Muscle of leg (tissue), 11 donors: Measurements from ENCODE around the gene GLCE. TPM values are rescaled to one million over a fixed set of nuclear protein-coding genes. Genes with fewer than 3 reads are reported as not detected.
"Not testable (repeated sequence)": the region's sequence is repeated elsewhere in the genome, so short reads cannot be mapped to it uniquely, and the experiment has no call there.

Source experiments
- DNase-seq: peaks from one replicate; pipeline ENCODE4 v3.0.0; 2013
- H3K27ac ChIP-seq: one replicate; pipeline ENCODE4 v1.5.1; 2013; ENCODE audit warnings: mild to moderate bottlenecking, low read length, control low read depth
- H3K27me3 ChIP-seq: one replicate; pipeline ENCODE4 v1.6.1; 2013; ENCODE audit warnings: low read length; ENCODE audit not compliant: control insufficient read depth, insufficient read depth
- H3K36me3 ChIP-seq: one replicate; pipeline ENCODE4 v1.6.1; 2013; ENCODE audit warnings: low read length; ENCODE audit not compliant: control insufficient read depth, insufficient read depth
- H3K4me1 ChIP-seq: one replicate; pipeline ENCODE4 v1.6.1; 2013; ENCODE audit warnings: low read length; ENCODE audit not compliant: control insufficient read depth, insufficient read depth
- H3K4me3 ChIP-seq: one replicate; pipeline ENCODE4 v1.5.1; 2013; ENCODE audit warnings: low read length, control low read depth
- H3K9me3 ChIP-seq: replicated peaks from 2 replicates; pipeline ENCODE4 v1.6.1; 2013; ENCODE audit warnings: low read depth, low read length; ENCODE audit not compliant: control insufficient read depth
- WGBS: methylation state at CpG from one replicate; pipeline ENCODE4 v1.1.5; 2013; ENCODE audit warnings: missing lambda C conversion rate; ENCODE audit not compliant: insufficient coverage; 5-methylcytosine and 5-hydroxymethylcytosine counted together
- polyA plus RNA-seq, 8 donors: library from polyadenylated mRNA; unstranded; fragments of 120-200 nt; gene quantifications; one replicate each; pipeline versions ENCODE4 v1.2.1 to v1.2.3, GENCODE V29; 2013; ENCODE audit warnings: inconsistent platforms in 1 of 8, low replicate concordance in 1 of 8; ENCODE audit not compliant: insufficient read length in 8 of 8, insufficient read depth in 1 of 8
- total RNA-seq: library from RNA; stranded (reverse); fragments of 120-200 nt; gene quantifications from one replicate; pipeline ENCODE4 v1.2.4, GENCODE V29; 2013

Gene GLCE
- total and polyA plus RNA-seq, 9 donors, result 27.4 to 50.1 (median 32.7) TPM

DNA sequence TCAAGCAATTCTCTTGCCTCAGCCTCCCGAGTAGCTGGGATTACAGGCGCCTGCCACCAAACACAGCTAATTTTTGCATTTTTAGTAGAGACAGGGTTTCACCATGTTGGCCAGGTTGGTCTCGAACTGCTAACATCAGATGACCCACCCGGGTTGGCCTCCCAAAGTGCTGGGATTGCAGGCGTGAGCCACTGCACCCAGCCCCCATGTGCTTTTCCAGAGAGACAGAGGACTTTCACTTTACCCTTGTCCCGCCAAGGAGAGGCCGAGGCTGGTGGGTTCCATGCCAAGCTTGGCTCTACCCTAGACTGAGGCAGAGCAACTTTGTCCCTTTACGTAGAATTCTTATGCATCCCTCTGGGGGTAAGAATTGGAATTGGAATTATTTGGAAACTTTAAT is 140.7 kb downstream of the GLCE start:
- not testable (repeated sequence) for H3K36me3 ChIP-seq, DNase-seq, H3K27ac ChIP-seq, H3K4me1 ChIP-seq, H3K4me3 ChIP-seq, H3K9me3 ChIP-seq
- 85% methylated on average over 4 of the region's 8 CpGs for WGBS
- H3K27me3 ChIP-seq, result peaks cover 50% of the 10 kb centered on the region

GRCh38 chr15:69302087-69302486 is 141.7 kb downstream of the GLCE start:
- no CpG with 5 or more reads among the region's 6 CpGs for WGBS

DNA sequence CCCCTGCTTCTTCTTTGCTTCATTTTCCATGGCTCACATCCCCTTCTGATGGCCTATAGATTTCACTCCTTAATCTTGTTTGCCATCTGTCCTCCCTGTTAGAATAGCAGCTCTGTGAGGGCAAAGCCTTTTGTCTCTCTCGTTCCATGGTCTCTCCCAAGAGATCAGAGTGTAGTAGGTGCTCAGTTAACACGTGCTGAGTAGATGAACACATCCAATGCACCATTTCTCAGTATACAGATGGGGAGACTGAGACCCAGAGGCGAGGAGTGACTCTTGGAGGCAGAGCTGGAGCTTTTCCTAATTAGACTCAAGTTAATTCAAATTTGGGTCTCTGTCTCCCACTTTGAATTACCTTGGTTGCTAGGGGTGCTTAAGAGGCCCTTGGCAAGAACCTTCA is 142.5 kb downstream of the GLCE start:
- Histone ChIP-seq H3K9me3 (no peaks in the 10 kb centered on the region), H3K36me3 (no peaks in the 10 kb centered on the region), H3K27ac (no peak overlapping the region), H3K27me3 (peaks cover 35% of the 10 kb centered on the region), H3K4me1 (peaks cover 7% of the 10 kb centered on the region), H3K4me3 (no peak overlapping the region)
- DNase-seq, result no peak
- WGBS, result no CpG with 5 or more reads among the region's 3 CpGs

More at GRCh38 chr15:69302087-69302486, 141.7 kb downstream of the GLCE start:
- H3K9me3 ChIP-seq, H3K4me3 ChIP-seq, H3K4me1 ChIP-seq, DNase-seq, H3K27ac ChIP-seq, H3K36me3 ChIP-seq: not testable (repeated sequence)
- H3K27me3 ChIP-seq, result peaks cover 43% of the 10 kb centered on the region

DNA sequence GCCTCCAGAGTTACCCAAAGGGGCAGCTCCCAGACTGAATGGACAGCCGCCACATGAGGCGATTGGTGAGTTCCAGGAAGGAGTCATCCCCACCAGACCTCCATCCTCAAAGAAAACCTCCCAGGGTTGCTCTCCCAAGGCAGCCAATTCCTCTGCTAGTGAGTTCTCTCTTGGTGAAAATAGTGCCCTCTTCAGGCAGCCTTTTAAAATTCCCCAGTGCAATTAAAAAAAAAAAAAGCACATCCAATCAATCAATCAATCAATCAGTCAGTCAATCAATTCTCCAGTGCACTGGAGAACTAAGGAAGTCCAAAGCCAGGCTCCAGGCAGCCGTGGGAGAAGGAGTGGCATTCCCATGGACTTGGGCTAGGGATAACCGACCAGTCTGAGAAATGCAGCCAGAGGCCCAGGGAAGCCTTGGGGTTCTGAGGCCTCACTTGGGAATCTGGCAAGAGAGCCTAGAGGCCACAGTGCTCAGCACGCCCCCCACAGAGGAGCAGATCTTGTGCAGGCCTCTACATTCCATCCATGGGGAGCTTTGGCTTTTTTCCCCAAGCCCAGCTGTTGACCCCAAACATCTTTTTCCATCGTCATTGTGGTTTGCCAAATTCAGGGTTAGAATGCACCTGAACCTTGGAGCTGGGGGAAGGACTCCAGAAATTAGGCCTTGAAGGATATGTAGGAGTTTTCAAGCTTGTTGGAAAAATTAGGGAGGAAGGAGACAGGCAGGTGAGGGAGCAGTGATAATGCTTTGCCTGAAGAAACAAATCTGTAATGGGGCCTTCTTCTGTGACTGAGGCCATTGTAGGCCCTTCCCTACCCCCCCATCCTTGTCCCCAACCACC is 143.1 kb downstream of the GLCE start:
- no peak overlapping the region for H3K27ac ChIP-seq
- 43% methylated on average over 3 of the region's 6 CpGs for WGBS

GRCh38 chr15:69304182-69304545 is 143.7 kb downstream of the GLCE start:
- H3K27me3 ChIP-seq, result peaks cover 27% of the 10 kb centered on the region
- no peaks in the 10 kb centered on the region for H3K36me3 ChIP-seq
- peaks cover 6% of the 10 kb centered on the region for H3K4me1 ChIP-seq
- H3K9me3 ChIP-seq, result no peaks in the 10 kb centered on the region
- no peak for DNase-seq
- 69% methylated on average over 4 of the region's 5 CpGs for WGBS
- no peak overlapping the region for H3K4me3 ChIP-seq
- H3K27ac ChIP-seq, result no peak overlapping the region

More for the DNA sequence above, 143.1 kb downstream of the GLCE start:
- Histone ChIP-seq H3K36me3 (no peaks in the 10 kb centered on the region), H3K4me1 (peaks cover 7% of the 10 kb centered on the region), H3K9me3 (no peaks in the 10 kb centered on the region), H3K4me3 (no peak overlapping the region), H3K27me3 (peaks cover 29% of the 10 kb centered on the region)
- no peak for DNase-seq

DNA sequence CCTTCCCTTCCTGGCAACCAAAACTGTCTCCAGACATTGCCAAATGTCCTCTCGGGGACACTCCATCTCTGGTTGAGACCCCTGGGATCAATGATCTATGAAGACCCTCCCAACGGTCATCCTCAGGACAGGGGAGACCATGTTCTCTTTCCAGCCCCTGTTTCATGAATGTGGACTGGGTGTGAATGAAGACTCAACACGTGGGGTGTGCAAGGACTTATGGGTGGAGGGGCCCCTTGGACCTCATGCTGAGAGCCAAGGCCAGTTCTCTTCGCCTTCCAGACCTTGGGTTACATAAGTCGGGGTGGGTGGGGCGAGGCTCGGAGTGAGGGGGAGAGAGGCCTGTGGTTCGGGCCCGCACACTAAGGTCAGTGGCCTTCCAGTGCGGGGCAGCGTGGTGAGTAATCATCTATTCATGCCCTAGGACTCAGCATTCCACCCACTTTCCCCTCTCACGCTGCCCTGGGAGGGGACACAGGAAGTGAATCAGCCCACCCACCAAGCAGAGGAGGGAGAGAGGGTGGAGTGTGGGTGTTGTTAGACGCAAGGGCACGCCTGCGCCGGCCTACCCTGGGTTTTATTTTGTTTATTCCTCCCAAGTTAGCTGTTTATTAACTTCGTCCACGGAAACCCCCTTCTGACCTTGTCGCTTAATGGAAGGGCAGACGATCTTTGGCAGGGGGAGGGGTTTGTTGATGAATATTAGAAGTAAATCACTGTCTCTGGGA is 144.9 kb downstream of the GLCE start:
- no peak for DNase-seq
- H3K9me3 ChIP-seq, result no peaks in the 10 kb centered on the region
- no peak overlapping the region for H3K4me3 ChIP-seq
- peaks cover 15% of the 10 kb centered on the region for H3K27me3 ChIP-seq
- no peaks in the 10 kb centered on the region for H3K4me1 ChIP-seq
- H3K36me3 ChIP-seq, result no peaks in the 10 kb centered on the region
- WGBS, result 43% methylated on average over 3 of the region's 20 CpGs
- H3K27ac ChIP-seq, result no peak overlapping the region

DNA sequence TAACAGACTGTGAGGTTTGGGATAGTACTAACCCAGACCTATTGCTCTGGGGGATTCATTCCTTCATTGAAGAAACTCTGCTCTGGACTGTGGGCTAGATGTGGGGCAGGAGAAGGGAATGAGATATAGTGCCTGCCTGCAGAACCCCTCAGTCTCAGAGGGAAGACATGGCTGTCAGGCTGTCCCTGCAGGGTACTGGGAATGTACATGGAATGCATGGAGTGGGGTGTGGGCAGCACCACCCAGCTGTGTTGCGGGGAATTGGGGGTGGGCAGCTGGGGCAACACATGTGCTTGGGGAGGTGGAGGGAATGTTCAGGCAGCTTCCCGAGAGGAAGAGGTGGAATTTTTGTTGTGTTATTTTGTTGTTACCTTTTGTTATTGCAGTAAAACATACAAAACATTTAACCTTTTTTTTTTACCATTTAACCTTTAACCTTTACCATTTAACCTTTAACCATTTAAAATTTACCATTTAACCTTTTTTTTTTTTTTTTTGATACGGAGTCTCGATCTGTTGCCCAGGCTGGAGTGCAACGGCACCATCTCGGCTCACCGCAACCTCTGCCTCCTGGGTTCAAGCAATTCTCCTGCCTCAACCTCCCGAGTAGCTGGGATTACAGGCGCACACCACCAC is 145.6 kb downstream of the GLCE start:
- H3K4me1 ChIP-seq, result no peaks in the 10 kb centered on the region
- WGBS, result no CpG with 5 or more reads among the region's 9 CpGs
- no peaks in the 10 kb centered on the region for H3K36me3 ChIP-seq
- H3K9me3 ChIP-seq, result no peaks in the 10 kb centered on the region
- no peak overlapping the region for H3K4me3 ChIP-seq
- peaks cover 12% of the 10 kb centered on the region for H3K27me3 ChIP-seq
- H3K27ac ChIP-seq, result no peak overlapping the region
- DNase-seq, result no peak

GRCh38 chr15:69307939-69308338 is 147.5 kb downstream of the GLCE start:
- no peaks in the 10 kb centered on the region for H3K36me3 ChIP-seq
- H3K4me3 ChIP-seq, result no peak overlapping the region
- no peak for DNase-seq
- H3K27ac ChIP-seq, result no peak overlapping the region
- 80% methylated on average over 2 of the region's 3 CpGs for WGBS
- peaks cover 4% of the 10 kb centered on the region for H3K27me3 ChIP-seq
- no peaks in the 10 kb centered on the region for H3K4me1 ChIP-seq
- H3K9me3 ChIP-seq, result no peaks in the 10 kb centered on the region

DNA sequence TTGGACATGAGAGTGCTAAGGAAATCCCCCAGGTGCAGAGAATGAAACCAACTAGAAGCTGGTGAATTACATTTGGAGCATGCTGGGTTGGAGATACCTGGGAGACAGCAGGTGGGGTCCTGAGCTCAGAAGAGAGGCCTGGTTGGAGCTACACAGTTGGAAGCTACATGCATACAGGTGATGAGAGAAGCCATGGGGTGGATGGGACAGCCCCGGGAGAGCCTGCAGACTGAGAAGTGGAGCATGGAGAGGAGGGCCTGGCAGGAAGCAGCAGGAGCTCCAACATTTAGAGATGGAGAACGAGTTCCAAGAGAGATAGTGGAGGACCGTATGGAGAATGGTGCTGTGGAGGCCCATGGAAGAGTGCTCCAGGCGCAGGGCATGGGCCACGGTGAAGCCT is 148.5 kb downstream of the GLCE start:
- Histone ChIP-seq H3K27me3 (peaks cover 3% of the 10 kb centered on the region), H3K4me3 (no peak overlapping the region), H3K27ac (no peak overlapping the region), H3K4me1 (no peaks in the 10 kb centered on the region), H3K9me3 (no peaks in the 10 kb centered on the region), H3K36me3 (no peaks in the 10 kb centered on the region)
- 76% methylated on average over 5 of the region's 5 CpGs for WGBS
- DNase-seq, result no peak

DNA sequence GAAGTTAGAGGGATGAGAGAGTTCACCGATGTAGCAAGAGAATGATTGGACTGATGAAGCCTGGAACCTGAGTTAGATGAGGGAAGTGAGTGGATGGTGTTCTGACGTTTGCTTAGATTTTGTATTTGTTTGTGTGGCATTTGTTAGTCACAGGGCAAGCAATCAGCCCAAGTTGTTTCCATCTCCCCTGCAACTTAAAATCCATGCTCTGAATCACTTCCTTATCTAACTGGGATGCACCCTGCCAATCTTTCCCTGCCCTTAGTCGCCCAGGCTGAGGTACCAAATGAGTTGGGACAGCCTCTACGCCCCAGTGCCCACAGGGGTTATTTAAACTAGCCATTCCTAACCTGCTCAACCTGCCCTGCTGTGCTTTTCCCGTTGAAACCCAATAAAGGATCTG is 150.9 kb downstream of the GLCE start:
- WGBS, result 82% methylated on average over 3 of the region's 5 CpGs
- Histone ChIP-seq H3K36me3 (no peaks in the 10 kb centered on the region), H3K4me3 (no peak overlapping the region), H3K9me3 (no peaks in the 10 kb centered on the region), H3K4me1 (no peaks in the 10 kb centered on the region), H3K27ac (no peak overlapping the region), H3K27me3 (peaks cover 3% of the 10 kb centered on the region)
- no peak for DNase-seq
